ENCODE data around the gene RYR1. TPM values are rescaled to one million over a fixed set of nuclear protein-coding genes. Genes with fewer than 3 reads are reported as not detected.

RYR1 gene
- total RNA-seq, 1 donor from 2014 or later: 8.7 TPM

- peaks cover 2% of the 10 kb centered on the region for H3K27me3 Mint-ChIP-seq (ENCODE audit: low read depth)
- peaks cover 9% of the 10 kb centered on the region for H3K4me1 Mint-ChIP-seq (ENCODE audit: low read depth)
- H3K4me3 Mint-ChIP-seq (ENCODE audit: low read depth): no peak overlapping the region
- no peaks in the 10 kb centered on the region for H3K9me3 Mint-ChIP-seq
- DNase-seq (ENCODE audit: low spot score): no peak
- H3K36me3 Mint-ChIP-seq (ENCODE audit: low read depth): no peaks in the 10 kb centered on the region
- intact Hi-C loops (cut with micrococcal nuclease): loop anchor here (2.0 kb wide), 1 partner anchor 39 kb away; the partner anchor contains the start of gene FAM98C
- H3K27ac Mint-ChIP-seq: no peak overlapping the region
Measured at GRCh38 chr19:38441657-38442348, 8.3 kb downstream of the RYR1 start.

GRCh38 chr19:38442736-38443135 lies 9.2 kb downstream of the RYR1 start:
- no peak for DNase-seq (ENCODE audit: low spot score)
- H3K27ac Mint-ChIP-seq: no peak overlapping the region

DNA sequence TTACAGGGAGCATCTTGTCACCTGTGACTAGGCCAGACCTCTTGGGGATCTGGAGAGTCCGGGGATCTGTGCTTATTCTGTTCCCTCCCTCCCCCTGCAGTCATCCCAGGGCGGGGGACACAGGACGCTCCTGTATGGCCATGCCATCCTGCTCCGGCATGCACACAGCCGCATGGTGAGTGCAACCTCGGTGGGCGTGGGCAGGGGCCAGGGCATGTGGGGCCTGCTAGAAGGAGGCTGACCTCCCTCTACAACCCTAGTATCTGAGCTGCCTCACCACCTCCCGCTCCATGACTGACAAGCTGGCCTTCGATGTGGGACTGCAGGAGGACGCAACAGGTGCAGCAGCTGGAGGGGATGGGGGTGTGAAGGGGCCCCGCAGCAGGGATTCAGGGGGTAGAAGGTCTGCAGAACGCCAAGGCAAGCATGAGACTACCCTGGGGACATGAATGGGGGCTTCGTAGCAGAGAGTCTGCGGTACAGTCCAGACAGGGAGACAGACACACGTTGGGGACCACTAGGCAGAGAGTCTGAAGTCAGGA lies 10.0 kb downstream of the RYR1 start:
- Mint-ChIP-seq H3K27me3 (ENCODE audit: low read depth) (no peaks in the 10 kb centered on the region), H3K4me3 (ENCODE audit: low read depth) (no peak overlapping the region), H3K36me3 (ENCODE audit: low read depth) (no peaks in the 10 kb centered on the region), H3K4me1 (ENCODE audit: low read depth) (peaks cover 7% of the 10 kb centered on the region), H3K9me3 (no peaks in the 10 kb centered on the region), H3K27ac (no peak overlapping the region)
- intact Hi-C loops (cut with micrococcal nuclease): no loop called here
- DNase-seq (ENCODE audit: low spot score): no peak

More at GRCh38 chr19:38442736-38443135, 9.2 kb downstream of the RYR1 start:
- Mint-ChIP-seq H3K27me3 (ENCODE audit: low read depth) (peaks cover 2% of the 10 kb centered on the region), H3K9me3 (no peaks in the 10 kb centered on the region), H3K4me1 (ENCODE audit: low read depth) (peaks cover 9% of the 10 kb centered on the region), H3K36me3 (ENCODE audit: low read depth) (no peaks in the 10 kb centered on the region), H3K4me3 (ENCODE audit: low read depth) (no peak overlapping the region)
- intact Hi-C loops (cut with micrococcal nuclease): no loop called here

GRCh38 chr19:38444026-38444425 lies 10.5 kb downstream of the RYR1 start:
- no peaks in the 10 kb centered on the region for H3K36me3 Mint-ChIP-seq (ENCODE audit: low read depth)
- H3K27me3 Mint-ChIP-seq (ENCODE audit: low read depth): no peaks in the 10 kb centered on the region
- H3K9me3 Mint-ChIP-seq: no peaks in the 10 kb centered on the region

GRCh38 chr19:38445362-38445761 lies 11.9 kb downstream of the RYR1 start:
- Mint-ChIP-seq H3K36me3 (ENCODE audit: low read depth) (no peaks in the 10 kb centered on the region), H3K27ac (no peak overlapping the region), H3K4me3 (ENCODE audit: low read depth) (no peak overlapping the region), H3K9me3 (no peaks in the 10 kb centered on the region), H3K4me1 (ENCODE audit: low read depth) (peaks cover 7% of the 10 kb centered on the region), H3K27me3 (ENCODE audit: low read depth) (no peaks in the 10 kb centered on the region)
- intact Hi-C loops (cut with micrococcal nuclease): no loop called here
- no peak for DNase-seq (ENCODE audit: low spot score)

More at GRCh38 chr19:38444026-38444425, 10.5 kb downstream of the RYR1 start:
- intact Hi-C loops (cut with micrococcal nuclease): no loop called here
- DNase-seq (ENCODE audit: low spot score): no peak
- Mint-ChIP-seq H3K4me1 (ENCODE audit: low read depth) (peaks cover 7% of the 10 kb centered on the region), H3K27ac (no peak overlapping the region), H3K4me3 (ENCODE audit: low read depth) (no peak overlapping the region)

GRCh38 chr19:38448225-38448624 lies 14.7 kb downstream of the RYR1 start:
- no peak overlapping the region for H3K4me3 Mint-ChIP-seq (ENCODE audit: low read depth)
- no peaks in the 10 kb centered on the region for H3K27me3 Mint-ChIP-seq (ENCODE audit: low read depth)
- intact Hi-C loops (cut with micrococcal nuclease): no loop called here
- no peaks in the 10 kb centered on the region for H3K9me3 Mint-ChIP-seq
- no peak for DNase-seq (ENCODE audit: low spot score)
- H3K27ac Mint-ChIP-seq: no peak overlapping the region
- H3K4me1 Mint-ChIP-seq (ENCODE audit: low read depth): peaks cover 3% of the 10 kb centered on the region
- no peaks in the 10 kb centered on the region for H3K36me3 Mint-ChIP-seq (ENCODE audit: low read depth)

DNA sequence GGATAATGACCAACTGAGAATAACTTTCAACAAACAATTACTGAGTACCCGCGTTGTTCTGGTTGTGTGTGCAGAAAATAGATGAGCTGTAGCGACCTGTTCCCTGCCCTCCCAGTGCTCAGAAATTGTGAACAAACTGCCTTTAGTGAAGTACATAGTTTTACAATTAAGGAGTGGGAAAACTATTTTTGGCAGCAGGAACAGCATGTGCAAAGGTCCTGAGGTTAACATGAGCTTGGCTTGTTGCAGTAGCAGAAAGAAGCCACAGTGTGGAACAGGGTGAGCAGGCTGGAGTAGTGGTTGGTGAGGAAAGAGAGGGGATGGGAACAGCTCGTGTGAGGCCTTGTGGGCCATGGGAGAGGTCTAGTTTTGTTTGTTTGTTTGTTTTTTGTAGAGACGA lies 16.0 kb downstream of the RYR1 start:
- H3K4me1 Mint-ChIP-seq (ENCODE audit: low read depth): peaks cover 8% of the 10 kb centered on the region
- no peak overlapping the region for H3K4me3 Mint-ChIP-seq (ENCODE audit: low read depth)
- intact Hi-C loops (cut with micrococcal nuclease): no loop called here
- no peaks in the 10 kb centered on the region for H3K36me3 Mint-ChIP-seq (ENCODE audit: low read depth)
- H3K9me3 Mint-ChIP-seq: no peaks in the 10 kb centered on the region
- no peaks in the 10 kb centered on the region for H3K27me3 Mint-ChIP-seq (ENCODE audit: low read depth)
- no peak overlapping the region for H3K27ac Mint-ChIP-seq
- no peak for DNase-seq (ENCODE audit: low spot score)

GRCh38 chr19:38451036-38451435 lies 17.5 kb downstream of the RYR1 start:
- H3K4me3 Mint-ChIP-seq (ENCODE audit: low read depth): no peak overlapping the region
- no peaks in the 10 kb centered on the region for H3K36me3 Mint-ChIP-seq (ENCODE audit: low read depth)
- no peak overlapping the region for H3K27ac Mint-ChIP-seq
- H3K4me1 Mint-ChIP-seq (ENCODE audit: low read depth): peaks cover 6% of the 10 kb centered on the region
- H3K27me3 Mint-ChIP-seq (ENCODE audit: low read depth): no peaks in the 10 kb centered on the region
- no peaks in the 10 kb centered on the region for H3K9me3 Mint-ChIP-seq
- DNase-seq (ENCODE audit: low spot score): no peak
- intact Hi-C loops (cut with micrococcal nuclease): no loop called here

DNA sequence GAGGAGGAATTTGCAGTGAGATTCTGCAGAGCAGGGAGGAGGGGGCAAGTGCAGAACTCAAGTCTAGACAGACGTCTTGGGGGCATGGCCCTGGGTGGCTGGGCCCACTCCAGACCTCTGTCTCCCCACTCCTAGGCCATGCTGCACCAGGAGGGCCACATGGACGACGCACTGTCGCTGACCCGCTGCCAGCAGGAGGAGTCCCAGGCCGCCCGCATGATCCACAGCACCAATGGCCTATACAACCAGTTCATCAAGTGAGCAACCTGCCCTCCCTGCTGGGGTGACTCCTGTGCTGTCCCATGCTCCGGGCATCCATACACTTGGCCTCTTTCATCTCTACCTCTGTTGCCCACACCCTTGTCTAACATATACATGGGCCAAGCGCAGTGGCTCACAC lies 18.1 kb downstream of the RYR1 start:
- intact Hi-C loops (cut with micrococcal nuclease): no loop called here
- DNase-seq (ENCODE audit: low spot score): no peak
- H3K27me3 Mint-ChIP-seq (ENCODE audit: low read depth): no peaks in the 10 kb centered on the region
- H3K4me1 Mint-ChIP-seq (ENCODE audit: low read depth): peaks cover 6% of the 10 kb centered on the region
- H3K27ac Mint-ChIP-seq: no peak overlapping the region
- H3K4me3 Mint-ChIP-seq (ENCODE audit: low read depth): no peak overlapping the region
- no peaks in the 10 kb centered on the region for H3K36me3 Mint-ChIP-seq (ENCODE audit: low read depth)
- H3K9me3 Mint-ChIP-seq: no peaks in the 10 kb centered on the region

DNA sequence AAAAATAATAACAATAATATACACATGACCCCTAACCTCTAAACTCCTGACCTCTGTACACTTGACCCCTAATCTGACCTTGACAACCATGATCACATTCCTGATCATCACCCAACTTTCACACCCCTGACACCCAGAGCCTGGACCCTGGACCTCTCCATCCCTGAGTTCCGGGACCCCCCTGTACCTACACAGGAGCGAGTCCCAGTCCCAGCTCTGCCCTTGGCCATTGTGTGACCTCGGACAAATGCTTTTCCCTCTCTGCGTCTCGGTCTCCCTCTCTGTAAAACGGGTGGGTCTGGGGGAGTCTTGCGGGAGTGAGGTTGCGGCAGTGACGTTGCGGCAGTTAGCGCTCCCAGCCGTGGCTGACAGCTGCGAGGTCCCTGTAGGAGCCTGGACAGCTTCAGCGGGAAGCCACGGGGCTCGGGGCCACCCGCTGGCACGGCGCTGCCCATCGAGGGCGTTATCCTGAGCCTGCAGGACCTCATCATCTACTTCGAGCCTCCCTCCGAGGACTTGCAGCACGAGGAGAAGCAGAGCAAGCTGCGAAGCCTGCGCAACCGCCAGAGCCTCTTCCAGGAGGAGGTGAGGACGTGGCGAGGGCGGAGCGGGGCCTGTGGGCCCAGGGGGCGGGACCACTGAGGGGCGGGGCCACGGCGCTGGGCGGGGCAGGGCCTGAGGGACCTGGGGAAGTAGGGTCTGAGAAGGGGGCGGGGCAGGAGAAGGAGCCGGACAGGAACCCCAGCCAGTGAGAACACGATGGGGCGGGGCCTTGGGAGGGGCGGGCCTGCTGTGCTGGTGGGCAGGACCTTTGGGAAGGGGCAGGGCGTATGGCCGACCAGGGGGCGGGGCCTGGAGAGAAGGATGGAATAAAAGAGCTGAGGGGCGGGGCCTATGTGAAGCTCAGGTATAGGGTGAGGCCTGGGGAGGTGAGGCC lies 19.2 kb downstream of the RYR1 start:
- no peak overlapping the region for H3K27ac Mint-ChIP-seq
- H3K27me3 Mint-ChIP-seq (ENCODE audit: low read depth): no peaks in the 10 kb centered on the region
- H3K4me1 Mint-ChIP-seq (ENCODE audit: low read depth): peaks cover 6% of the 10 kb centered on the region
- intact Hi-C loops (cut with micrococcal nuclease): no loop called here
- peaks cover 5% of the 10 kb centered on the region for H3K36me3 Mint-ChIP-seq (ENCODE audit: low read depth)
- H3K9me3 Mint-ChIP-seq: no peaks in the 10 kb centered on the region
- no peak for DNase-seq (ENCODE audit: low spot score)
- no peak overlapping the region for H3K4me3 Mint-ChIP-seq (ENCODE audit: low read depth)

- intact Hi-C loops (cut with micrococcal nuclease): no loop called here
- Mint-ChIP-seq H3K9me3 (no peaks in the 10 kb centered on the region), H3K4me3 (ENCODE audit: low read depth) (no peak overlapping the region), H3K27me3 (ENCODE audit: low read depth) (no peaks in the 10 kb centered on the region), H3K27ac (no peak overlapping the region), H3K4me1 (ENCODE audit: low read depth) (peaks cover 6% of the 10 kb centered on the region), H3K36me3 (ENCODE audit: low read depth) (peaks cover 5% of the 10 kb centered on the region)
- DNase-seq (ENCODE audit: low spot score): no peak
Measured at GRCh38 chr19:38453596-38453995, 20.1 kb downstream of the RYR1 start.

- no peak overlapping the region for H3K4me3 Mint-ChIP-seq (ENCODE audit: low read depth)
- intact Hi-C loops (cut with micrococcal nuclease): no loop called here
- peaks cover 6% of the 10 kb centered on the region for H3K4me1 Mint-ChIP-seq (ENCODE audit: low read depth)
- peaks cover 8% of the 10 kb centered on the region for H3K36me3 Mint-ChIP-seq (ENCODE audit: low read depth)
- no peaks in the 10 kb centered on the region for H3K9me3 Mint-ChIP-seq
- DNase-seq (ENCODE audit: low spot score): no peak
- H3K27ac Mint-ChIP-seq: no peak overlapping the region
- H3K27me3 Mint-ChIP-seq (ENCODE audit: low read depth): no peaks in the 10 kb centered on the region
Measured at GRCh38 chr19:38455031-38455430, 21.5 kb downstream of the RYR1 start.

DNA sequence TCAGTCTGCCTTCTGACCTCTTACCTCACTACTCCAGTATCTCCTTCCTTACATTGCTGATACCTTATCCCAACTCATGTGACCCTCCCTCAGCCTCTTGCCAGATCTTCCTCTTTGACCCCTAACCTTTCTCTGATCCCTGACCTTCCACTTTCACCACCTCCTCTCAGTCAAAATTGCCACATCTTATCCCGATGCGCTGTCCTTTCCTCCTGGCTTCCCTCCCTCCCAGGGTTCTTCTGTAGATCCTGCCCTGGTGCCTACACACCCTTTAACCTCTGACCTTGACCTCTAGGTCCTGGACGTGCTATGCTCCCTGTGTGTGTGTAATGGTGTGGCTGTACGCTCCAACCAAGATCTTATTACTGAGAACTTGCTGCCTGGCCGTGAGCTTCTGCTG lies 23.7 kb downstream of the RYR1 start:
- DNase-seq (ENCODE audit: low spot score): no peak
- Mint-ChIP-seq H3K36me3 (ENCODE audit: low read depth) (peaks cover 8% of the 10 kb centered on the region), H3K27me3 (ENCODE audit: low read depth) (no peaks in the 10 kb centered on the region), H3K9me3 (no peaks in the 10 kb centered on the region), H3K27ac (no peak overlapping the region), H3K4me3 (ENCODE audit: low read depth) (no peak overlapping the region), H3K4me1 (ENCODE audit: low read depth) (peaks cover 6% of the 10 kb centered on the region)
- intact Hi-C loops (cut with micrococcal nuclease): no loop called here

Measured in activated T-helper 2 cell treated with anti-CD3 and anti-CD28 coated beads, Interferon-gamma antibody, Interleukin-2, Interleukin-4, amounts not matched to agents 10 μg/mL and 5 μg/mL and 100 μg/mL, durations not matched to agents 14 hours and 24 hours and 36 hours (primary cell).